HepG2 (cell line): ENCODE measurements around the gene CAPG. TPM values are rescaled to one million over a fixed set of nuclear protein-coding genes. Genes with fewer than 3 reads are reported as not detected.
A peak's percentile ranks its signal among the peaks of the same experiment; 100 is the strongest.

ENCODE experiments used
- BORCS8-MEF2B ChIP-seq: sonication (generic); formaldehyde crosslinking; IDR thresholded peaks from 2 replicates; pipeline ENCODE4 v1.8.0; 2022; ENCODE audit warnings: mild to moderate bottlenecking, missing genetic modification reagents
- CBFB ChIP-seq: sonication (generic); formaldehyde crosslinking; IDR thresholded peaks from 2 replicates; pipeline ENCODE4 v1.4.0; 2020; ENCODE audit warnings: missing genetic modification reagents
- CBX1 ChIP-seq: IDR thresholded peaks from one replicate; pipeline ENCODE4 v1.6.1; 2016; ENCODE audit warnings: antibody characterized with exemption, low read depth
- CREB3 ChIP-seq: sonication (generic); formaldehyde crosslinking; IDR thresholded peaks from 2 replicates; pipeline ENCODE4 v1.5.0; 2020; ENCODE audit warnings: missing genetic modification reagents
- CREM ChIP-seq, 2 experiments: sonication (generic) in 1 of 2; formaldehyde crosslinking in 1 of 2; IDR thresholded peaks; 2 replicates each; pipeline versions ENCODE4 v1.4.0 to v1.6.1; 2016 to 2020; ENCODE audit warnings: antibody characterized with exemption in 1 of 2, mild to moderate bottlenecking in 1 of 2, missing genetic modification reagents in 1 of 2
- EP300 ChIP-seq, 3 experiments: sonication (generic) in 1 of 3; formaldehyde crosslinking in 1 of 3; IDR thresholded peaks; 2 replicates each; pipeline versions ENCODE4 v1.5.1 to v1.6.1; 2011 to 2020; ENCODE audit warnings: low read depth in 2 of 3, low read length in 2 of 3, borderline replicate concordance in 1 of 3, improper control_type of control experiment in 1 of 3, mild to moderate bottlenecking in 1 of 3, missing genetic modification reagents in 1 of 3, moderate library complexity in 1 of 3
- FOXK2 ChIP-seq: fragments of 450-650 bp; IDR thresholded peaks from 2 replicates; pipeline ENCODE4 v1.6.1; 2016
- KMT2A ChIP-seq: sonication (generic); formaldehyde crosslinking; IDR thresholded peaks from 2 replicates; pipeline ENCODE4 v1.4.0; 2020; ENCODE audit warnings: missing genetic modification reagents
- LBX2 ChIP-seq: sonication (generic); formaldehyde crosslinking; IDR thresholded peaks from 2 replicates; pipeline ENCODE4 v1.5.0; 2020; ENCODE audit warnings: missing genetic modification reagents, mild to moderate bottlenecking, borderline replicate concordance
- MED8 ChIP-seq: sonication (generic); formaldehyde crosslinking; IDR thresholded peaks from 2 replicates; pipeline ENCODE4 v1.8.1; 2023; ENCODE audit warnings: mild to moderate bottlenecking, missing genetic modification reagents; ENCODE audit not compliant: insufficient replicate concordance
- MEIS1 ChIP-seq: sonication (generic); formaldehyde crosslinking; IDR thresholded peaks from 2 replicates; pipeline ENCODE4 v1.9.0; 2021; ENCODE audit warnings: mild to moderate bottlenecking, missing genetic modification reagents, moderate library complexity, borderline replicate concordance
- MXI1 ChIP-seq: IDR thresholded peaks from 3 replicates; pipeline ENCODE4 v1.6.1; 2012; ENCODE audit warnings: low read depth, low read length, inconsistent platforms, borderline replicate concordance
- NFIB ChIP-seq: sonication (generic); formaldehyde crosslinking; IDR thresholded peaks from 2 replicates; pipeline ENCODE4 v1.9.0; 2021; ENCODE audit warnings: missing genetic modification reagents, mild to moderate bottlenecking, borderline replicate concordance
- PAWR ChIP-seq: sonication (generic); formaldehyde crosslinking; IDR thresholded peaks from 2 replicates; pipeline ENCODE4 v1.4.0; 2020; ENCODE audit warnings: missing genetic modification reagents, mild to moderate bottlenecking, borderline replicate concordance
- PAX8 ChIP-seq: sonication (generic); formaldehyde crosslinking; IDR thresholded peaks from 2 replicates; pipeline ENCODE4 v1.8.0; 2022; ENCODE audit warnings: mild to moderate bottlenecking, missing genetic modification reagents, borderline replicate concordance
- TCF7L2 ChIP-seq: IDR thresholded peaks from 2 replicates; pipeline ENCODE4 v1.6.1; 2011; ENCODE audit warnings: mild to moderate bottlenecking, low read depth, low read length, moderate library complexity
- ZBTB3 ChIP-seq: sonication (generic); formaldehyde crosslinking; IDR thresholded peaks from 2 replicates; pipeline ENCODE4 v1.4.0; 2020; ENCODE audit warnings: low read depth, mild to moderate bottlenecking, moderate library complexity, missing genetic modification reagents, borderline replicate concordance
- ZNF260 ChIP-seq: sonication (generic); formaldehyde crosslinking; IDR thresholded peaks from 2 replicates; pipeline ENCODE4 v1.4.0; 2020; ENCODE audit warnings: missing genetic modification reagents, low read depth, mild to moderate bottlenecking, borderline replicate concordance
- ZNF3 ChIP-seq: IDR thresholded peaks from 2 replicates; pipeline ENCODE4 v1.7.0; 2017; ENCODE audit warnings: inconsistent platforms
- ZNF362 ChIP-seq: sonication (generic); formaldehyde crosslinking; IDR thresholded peaks from 2 replicates; pipeline ENCODE4 v1.4.0; 2020; ENCODE audit warnings: missing genetic modification reagents, mild to moderate bottlenecking, borderline replicate concordance
- ZNF547 ChIP-seq: sonication (generic); formaldehyde crosslinking; IDR thresholded peaks from 2 replicates; pipeline ENCODE4 v1.5.1; 2020; ENCODE audit warnings: mild to moderate bottlenecking, missing genetic modification reagents
- ZNF550 ChIP-seq: sonication (generic); formaldehyde crosslinking; IDR thresholded peaks from 2 replicates; pipeline ENCODE4 v1.4.0; 2020; ENCODE audit warnings: mild to moderate bottlenecking, missing genetic modification reagents, borderline replicate concordance
- ZNF652 ChIP-seq: IDR thresholded peaks from 2 replicates; pipeline ENCODE4 v1.6.1; 2016; ENCODE audit warnings: low read depth, borderline replicate concordance
- ZNF660 ChIP-seq: sonication (generic); formaldehyde crosslinking; IDR thresholded peaks from 2 replicates; pipeline ENCODE4 v1.5.1; 2020; ENCODE audit warnings: mild to moderate bottlenecking, low read depth, missing genetic modification reagents, borderline replicate concordance
- ZNF784 ChIP-seq: sonication (generic); formaldehyde crosslinking; IDR thresholded peaks from 2 replicates; pipeline ENCODE4 v1.5.1; 2020; ENCODE audit warnings: missing genetic modification reagents, mild to moderate bottlenecking, borderline replicate concordance
- ZSCAN20 ChIP-seq: sonication (generic); formaldehyde crosslinking; IDR thresholded peaks from 2 replicates; pipeline ENCODE4 v1.4.0; 2020; ENCODE audit warnings: missing genetic modification reagents, mild to moderate bottlenecking, borderline replicate concordance
- polyA plus RNA-seq, 8 experiments: library from polyadenylated mRNA; depleted of rRNA in 3 of 8; stranded (reverse) in 7 of 8; unstranded in 1 of 8; fragments of >200 nt; fragmentation: Illumina TruSeq in 4 of 8; extraction: Trizol in 4 of 8; gene quantifications; 2 replicates each; pipeline versions ENCODE4 v1.2.1 to v1.2.3, GENCODE V29; 2011 to 2016; ENCODE audit warnings: low read depth in 4 of 8, missing spikeins in 1 of 8, mixed read lengths in 1 of 8; ENCODE audit not compliant: insufficient read depth in 1 of 8
- total RNA-seq, 5 experiments: library from RNA; depleted of rRNA; stranded (reverse); fragments of >200 nt; fragmentation: Illumina TruSeq; extraction: Trizol; gene quantifications; 2 replicates each; pipeline ENCODE4 v1.2.3, GENCODE V29; 2016; ENCODE audit warnings: low read depth in 1 of 5

Gene CAPG
- total and polyA plus RNA-seq, 2 of the 13 experiments (the other 11 are each of a cell fraction or from before 2014, with no cell fraction given), result 12.7 to 18.2 TPM

GRCh38 chr2:85354286-85355072, 55.7 kb downstream of the CAPG start, which contains the start of the genes ELMOD3 and RETSAT (continued):
- TF ChIP-seq PAX8 (peak; percentile 91; the same call in 1 of the 2 replicates), ZSCAN20 (peak; percentile 82; the same call in 1 of the 2 replicates), MXI1 (peak; percentile 85; the same call in 2 of the 3 replicates), ZNF547 (CRISPR knock-in tag) (no peak; the same call in 1 of the 2 replicates), KMT2A (peak; percentile 91), FOXK2 (0 out of 2 replicates have a peak, but pooled peaks have one; percentile 36), CREM (IDR thresholded peaks at IDR 0.05) (peak; percentile 95), CREM (CRISPR knock-in tag; IDR thresholded peaks at IDR 0.05) (no peak), PAWR (peak; percentile 96), BORCS8-MEF2B (CRISPR knock-in tag) (peak; percentile 92), CBFB (peak; percentile 96), ZBTB3 (CRISPR knock-in tag) (peak; percentile 97), EP300 (IDR thresholded peaks at IDR 0.05; ENCODE audit: low read depth in 2 of 2, low read length in 2 of 2) (peak in 1 of 2 experiments; percentile 61; a peak in 1 of 4 replicates), EP300 (CRISPR knock-in tag; IDR thresholded peaks at IDR 0.05; ENCODE audit: borderline replicate concordance) (0 out of 2 replicates have a peak, but pooled peaks have one; percentile 29), NFIB (CRISPR knock-in tag) (no peak), MEIS1 (peak; percentile 89), ZNF784 (CRISPR knock-in tag) (peak; percentile 45; the same call in 1 of the 2 replicates), ZNF550 (CRISPR knock-in tag) (no peak), ZNF652 (CRISPR knock-in tag) (no peak), CREB3 (CRISPR knock-in tag) (peak; percentile 57), MED8 (CRISPR knock-in tag) (no peak), LBX2 (CRISPR knock-in tag) (peak; percentile 70; the same call in 1 of the 2 replicates), CBX1 (peak; percentile 90), ZNF260 (CRISPR knock-in tag) (no peak), ZNF3 (CRISPR knock-in tag) (no peak), ZNF362 (peak; percentile 68; the same call in 1 of the 2 replicates), ZNF660 (CRISPR knock-in tag) (no peak), TCF7L2 (no peak)
